GM23338 (cell line): Measurements from ENCODE around the gene ABR. TPM values are rescaled to one million over a fixed set of nuclear protein-coding genes. Genes with fewer than 3 reads are reported as not detected.

Source experiments
- ATAC-seq: fragments of 200-7000 bp; cut with Tn5 transposase; 3 replicates; pipeline ENCODE4 v1.9.1; 2020
- DNase-seq: peaks from one replicate; pipeline ENCODE4 v3.0.0-alpha.2; 2015; ENCODE audit warnings: low spot score
- H2AFZ ChIP-seq: fragments of 200-600 bp; sonication (generic); 2 replicates; pipeline ENCODE4 v1.8.0; 2016; ENCODE audit warnings: antibody characterized with exemption, mild to moderate bottlenecking, moderate library complexity
- H3F3A ChIP-seq: fragments of 200-600 bp; sonication (generic); replicated peaks from 2 replicates; pipeline ENCODE4 v1.8.0; 2017; ENCODE audit warnings: antibody characterized with exemption, mixed run types, low read depth
- H3K27ac ChIP-seq: fragments of 200-600 bp; sonication (generic); 2 replicates; pipeline ENCODE4 v1.6.1; 2016; ENCODE audit warnings: low read depth
- H3K27me3 ChIP-seq: fragments of 200-600 bp; sonication (generic); 2 replicates; pipeline ENCODE4 v1.8.0; 2016; ENCODE audit warnings: mild to moderate bottlenecking, mixed run types, moderate library complexity; ENCODE audit not compliant: insufficient read depth
- H3K36me3 ChIP-seq: fragments of 200-600 bp; sonication (generic); 2 replicates; pipeline ENCODE4 v1.8.0; 2016; ENCODE audit warnings: mild to moderate bottlenecking; ENCODE audit not compliant: insufficient read depth
- H3K4me1 ChIP-seq: fragments of 200-600 bp; sonication (generic); 2 replicates; pipeline ENCODE4 v1.8.0; 2016; ENCODE audit warnings: mild to moderate bottlenecking, moderate library complexity; ENCODE audit not compliant: insufficient read depth
- H3K4me2 ChIP-seq: fragments of 200-600 bp; sonication (generic); 2 replicates; pipeline ENCODE4 v1.7.1; 2017; ENCODE audit warnings: mixed run types
- H3K4me3 ChIP-seq: fragments of 200-600 bp; sonication (generic); 2 replicates; pipeline ENCODE4 v1.6.1; 2016; ENCODE audit warnings: mixed run types
- H3K79me2 ChIP-seq: fragments of 200-600 bp; sonication (generic); replicated peaks from 2 replicates; pipeline ENCODE4 v1.8.0; 2017; ENCODE audit warnings: mild to moderate bottlenecking; ENCODE audit not compliant: insufficient read depth
- H3K9me2 ChIP-seq: fragments of 200-600 bp; sonication (generic); 2 replicates; pipeline ENCODE4 v1.8.0; 2017; ENCODE audit not compliant: insufficient read depth
- H4K20me1 ChIP-seq: fragments of 200-600 bp; sonication (generic); replicated peaks from 2 replicates; pipeline ENCODE4 v1.8.0; 2017; ENCODE audit warnings: mild to moderate bottlenecking; ENCODE audit not compliant: insufficient read depth
- H3K27ac Mint-ChIP-seq: 2 replicates; pipeline ENCODE4 v1.8.0; 2020; ENCODE audit warnings: inconsistent platforms, mild to moderate bottlenecking, moderate library complexity, mixed read lengths
- H3K27me3 Mint-ChIP-seq: 3 replicates; pipeline ENCODE4 v1.8.0; 2022; ENCODE audit warnings: low read depth, mild to moderate bottlenecking, moderate library complexity, mixed read lengths, inconsistent platforms; ENCODE audit not compliant: insufficient read depth, poor library complexity
- H3K36me3 Mint-ChIP-seq: 3 replicates; pipeline ENCODE4 v1.8.0; 2021; ENCODE audit warnings: low read depth, mild to moderate bottlenecking, inconsistent platforms, moderate library complexity, mixed read lengths
- H3K4me1 Mint-ChIP-seq: 3 replicates; pipeline ENCODE4 v1.8.0; 2020; ENCODE audit warnings: mild to moderate bottlenecking, inconsistent platforms, mixed read lengths
- H3K4me3 Mint-ChIP-seq: 3 replicates; pipeline ENCODE4 v1.8.0; 2021; ENCODE audit warnings: moderate library complexity, mild to moderate bottlenecking, inconsistent platforms, mixed read lengths
- H3K9me3 Mint-ChIP-seq: 3 replicates; pipeline ENCODE4 v1.8.0; 2020; ENCODE audit warnings: moderate library complexity, mild to moderate bottlenecking, inconsistent platforms, mixed read lengths
- ETS1 ChIP-seq: IDR thresholded peaks from 2 replicates; pipeline ENCODE4 v1.6.1; 2016; ENCODE audit warnings: antibody characterized with exemption
- POLR2AphosphoS5 ChIP-seq: IDR thresholded peaks from 2 replicates; pipeline ENCODE4 v1.6.1; 2016; ENCODE audit warnings: antibody characterized with exemption, low read depth
- REST ChIP-seq: IDR thresholded peaks from one replicate; pipeline ENCODE4 v1.6.1; 2018; ENCODE audit warnings: antibody characterized with exemption; ENCODE audit not compliant: unreplicated experiment
- ZNF462 ChIP-seq: fragments of 250-450 bp; sonication (Bioruptor Pico); IDR thresholded peaks from 2 replicates; pipeline ENCODE4 v1.5.0; 2020; ENCODE audit warnings: mild to moderate bottlenecking, moderate library complexity
- polyA plus RNA-seq: library from polyadenylated mRNA; unstranded; fragments of >200 nt; fragmentation: Nextera tagmentation; extraction: Ambion mirVana; gene quantifications from 2 replicates; pipeline ENCODE4 v1.2.1, GENCODE V29; 2016
- total RNA-seq: library from RNA; depleted of rRNA; stranded (reverse); fragments of >200 nt; shearing (Covaris generic); gene quantifications from 2 replicates; pipeline ENCODE4 v1.2.3, GENCODE V29; 2014

ABR gene
- total and polyA plus RNA-seq, 2 experiments from 2014 or later: 15.0 to 27.7 TPM

- no peaks in the 10 kb centered on the region; the same call in 2 of the 3 replicates for H3K36me3 Mint-ChIP-seq
- no peak overlapping the region for H3K4me3 Mint-ChIP-seq
- Histone ChIP-seq H3K4me3 (no peak overlapping the region), H3K4me2 (no peak overlapping the region), H3F3A (no peaks in the 10 kb centered on the region), H3K36me3 (no peaks in the 10 kb centered on the region), H3K9me2 (no peaks in the 10 kb centered on the region), H3K27ac (no peak overlapping the region), H3K79me2 (no peaks in the 10 kb centered on the region), H3K27me3 (no peaks in the 10 kb centered on the region), H4K20me1 (no peaks in the 10 kb centered on the region; the same call in 1 of the 2 replicates), H3K4me1 (no peaks in the 10 kb centered on the region), H2AFZ (no peak overlapping the region)
- no peak overlapping the region for H3K27ac Mint-ChIP-seq
- peaks cover 3% of the 10 kb centered on the region for H3K27me3 Mint-ChIP-seq
- no peaks in the 10 kb centered on the region for H3K4me1 Mint-ChIP-seq
- DNase-seq (no peak), ATAC-seq (no peak)
- H3K9me3 Mint-ChIP-seq: no peaks in the 10 kb centered on the region; the same call in 2 of the 3 replicates
- TF ChIP-seq ZNF462 (CRISPR knock-in tag) (no peak), POLR2AphosphoS5 (no peak)
These were observed 13.9 kb downstream of the ABR start for GRCh38 chr17:1165836-1166235.

GRCh38 chr17:1164935-1165556, 14.7 kb downstream of the ABR start:
- H3K9me3 Mint-ChIP-seq: no peaks in the 10 kb centered on the region; the same call in 2 of the 3 replicates
- no peaks in the 10 kb centered on the region; the same call in 1 of the 2 replicates for H4K20me1 ChIP-seq
- no peak for TF ChIP-seq ETS1
- no peak for TF ChIP-seq REST

More at GRCh38 chr17:1164935-1165556, 14.7 kb downstream of the ABR start:
- Histone ChIP-seq H3K4me2 (no peak overlapping the region), H3F3A (no peaks in the 10 kb centered on the region), H2AFZ (no peak overlapping the region), H3K27me3 (no peaks in the 10 kb centered on the region), H3K27ac (no peak overlapping the region), H3K4me1 (no peaks in the 10 kb centered on the region), H3K4me3 (no peak overlapping the region), H3K79me2 (no peaks in the 10 kb centered on the region), H3K9me2 (no peaks in the 10 kb centered on the region), H3K36me3 (no peaks in the 10 kb centered on the region)
- Mint-ChIP-seq H3K36me3 (no peaks in the 10 kb centered on the region; the same call in 2 of the 3 replicates), H3K27ac (no peak overlapping the region), H3K27me3 (peaks cover 3% of the 10 kb centered on the region), H3K4me3 (no peak overlapping the region), H3K4me1 (peaks cover 3% of the 10 kb centered on the region; the same call in 1 of the 3 replicates)
- ATAC-seq (no peak), DNase-seq (no peak)
